Skeletal muscle cell (primary cell): ENCODE data around the gene NDUFAF8.

Experiments
- DNase-seq: peaks from one replicate; pipeline ENCODE4 v3.0.0-alpha.2; 2010; ENCODE audit warnings: low read depth
- H3K4me3 ChIP-seq: 2 replicates; pipeline ENCODE4 v1.5.1; 2011; ENCODE audit warnings: low read depth, mild to moderate bottlenecking, control low read depth, low read length, moderate library complexity

NDUFAF8 gene

GRCh38 chr17:81263371-81264181, 24.5 kb downstream of the NDUFAF8 start:
- no peak for DNase-seq
- no peak overlapping the region for H3K4me3 ChIP-seq

- no peak overlapping the region for H3K4me3 ChIP-seq
- no peak for DNase-seq
Observed at GRCh38 chr17:81264640-81265039, 25.5 kb downstream of the NDUFAF8 start.

GRCh38 chr17:81265576-81265975, 26.5 kb downstream of the NDUFAF8 start:
- H3K4me3 ChIP-seq = no peak overlapping the region
- no peak for DNase-seq

DNA sequence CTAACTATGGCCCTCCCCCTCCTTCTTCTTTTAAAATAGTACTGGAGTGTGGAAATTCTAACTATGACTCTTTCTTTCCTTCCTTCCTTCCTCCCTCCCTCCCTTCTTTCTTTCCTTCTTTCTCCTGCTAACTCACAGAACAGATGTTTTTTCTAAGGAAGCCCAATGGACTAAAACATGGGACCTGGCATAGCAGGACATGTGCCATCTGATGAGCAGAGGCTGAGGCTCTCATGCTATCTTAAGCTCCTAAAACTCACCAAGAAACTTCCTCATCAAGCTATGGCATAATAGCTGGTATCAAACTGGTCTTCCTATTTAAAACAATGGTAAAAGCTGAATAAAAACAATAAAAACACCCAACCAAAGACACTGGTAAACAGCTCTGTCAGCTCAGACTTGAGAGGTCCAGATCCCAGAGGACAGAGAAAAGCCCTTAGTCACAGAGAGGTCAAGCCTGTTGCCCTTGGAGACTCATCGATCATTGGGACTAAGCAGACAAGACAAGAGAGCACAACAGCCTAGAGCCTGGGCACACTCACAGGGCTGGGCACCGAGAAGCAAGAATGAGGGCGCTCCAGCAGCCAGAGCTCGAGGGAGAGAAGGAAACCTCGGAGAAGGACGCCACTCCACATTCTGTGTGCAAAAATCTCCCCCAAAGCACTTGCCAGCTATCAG, 28.4 kb downstream of the NDUFAF8 start:
- DNase-seq = no peak

DNA sequence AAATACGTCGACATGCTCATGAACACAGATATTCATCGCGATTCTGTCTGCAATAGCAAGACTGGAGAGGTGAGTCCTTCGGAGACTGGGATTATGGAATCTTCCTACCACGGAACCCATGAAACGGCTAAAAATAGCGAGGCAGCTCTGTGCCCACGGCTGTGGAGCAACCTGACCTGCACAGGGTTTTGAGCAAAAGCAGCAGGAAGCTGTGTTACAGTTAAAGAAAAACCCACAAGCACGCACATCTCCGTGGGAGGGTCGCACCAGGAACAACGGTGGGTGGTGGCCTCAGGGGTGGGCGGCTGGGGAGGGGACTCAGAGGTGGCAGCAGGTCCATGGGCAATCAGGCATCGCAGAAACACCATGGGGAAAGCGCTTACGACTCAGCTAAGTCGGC, 31.2 kb downstream of the NDUFAF8 start:
- no peak overlapping the region for H3K4me3 ChIP-seq
- no peak for DNase-seq

More for the DNA sequence above, 28.4 kb downstream of the NDUFAF8 start:
- no peak overlapping the region for H3K4me3 ChIP-seq

- H3K4me3 ChIP-seq = no peak overlapping the region
- DNase-seq = no peak
Observed at GRCh38 chr17:81271226-81271625, 32.1 kb downstream of the NDUFAF8 start.

DNA sequence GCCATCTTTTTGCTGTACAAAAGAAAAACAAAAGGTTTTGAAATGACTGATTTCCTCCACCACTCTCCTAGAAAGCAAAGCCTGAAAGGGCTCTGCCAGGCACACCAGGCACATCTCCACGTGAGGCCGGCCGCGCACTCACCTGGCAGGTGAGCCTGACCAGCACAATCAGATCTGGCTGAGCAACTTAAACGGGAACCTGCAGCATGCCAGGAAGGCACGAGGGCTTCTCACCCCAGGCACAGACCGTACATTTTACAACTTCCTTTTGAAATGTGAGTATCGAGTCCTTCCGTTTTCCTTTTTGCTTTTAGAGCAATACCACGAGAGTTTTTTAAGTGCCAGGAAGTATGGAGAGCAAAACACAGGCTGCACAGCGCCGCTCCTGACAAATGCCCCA, 33.5 kb downstream of the NDUFAF8 start:
- no peak overlapping the region for H3K4me3 ChIP-seq
- DNase-seq = no peak

- DNase-seq = no peak
- H3K4me3 ChIP-seq = no peak overlapping the region
Observed at GRCh38 chr17:81273698-81274470, 34.8 kb downstream of the NDUFAF8 start.

DNA sequence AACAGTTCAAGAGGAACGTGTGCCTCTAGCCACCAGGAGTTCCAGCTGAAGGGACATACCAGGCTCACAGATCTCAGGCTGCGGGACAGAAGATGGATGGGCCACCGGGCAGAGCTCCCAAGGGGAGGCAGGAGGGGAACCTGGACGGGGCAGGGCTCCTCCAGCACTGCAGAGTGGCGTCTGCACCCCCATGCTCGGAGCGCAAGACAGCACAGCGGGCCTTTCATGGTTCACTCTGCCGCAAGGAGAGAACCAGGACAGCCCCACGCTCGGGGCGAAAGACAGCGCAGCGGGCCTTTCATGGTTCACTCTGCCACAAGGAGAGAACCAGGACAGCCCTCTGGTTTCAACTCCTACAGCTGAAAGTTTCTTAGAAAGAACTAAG, 35.3 kb downstream of the NDUFAF8 start:
- H3K4me3 ChIP-seq = no peak overlapping the region
- DNase-seq = no peak

DNA sequence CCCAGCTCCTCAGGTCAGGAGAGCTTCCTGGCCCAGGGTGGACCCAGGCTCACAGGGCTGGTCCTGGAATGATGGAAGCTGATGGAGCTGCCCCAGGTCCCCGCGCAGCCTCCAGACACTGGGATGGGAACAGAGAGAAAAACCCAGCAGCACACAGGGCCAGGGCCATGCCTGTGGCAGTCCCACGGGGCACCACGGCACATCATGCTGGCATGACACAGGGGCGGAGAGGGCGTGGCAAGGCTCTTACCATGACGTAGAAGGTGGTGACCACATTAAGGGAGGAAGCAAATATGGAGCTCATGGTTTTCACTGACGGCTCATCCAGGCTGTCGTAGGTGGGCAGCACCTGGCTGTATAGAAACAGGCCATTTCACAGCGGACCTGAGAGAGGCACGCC, 37.7 kb downstream of the NDUFAF8 start:
- no peak for DNase-seq
- H3K4me3 ChIP-seq = no peak overlapping the region

- no peak overlapping the region for H3K4me3 ChIP-seq
- DNase-seq = no peak
Observed at GRCh38 chr17:81277421-81277820, 38.3 kb downstream of the NDUFAF8 start.

- H3K4me3 ChIP-seq = no peak overlapping the region
- no peak for DNase-seq
Observed at GRCh38 chr17:81277946-81278693, 39.0 kb downstream of the NDUFAF8 start.

DNA sequence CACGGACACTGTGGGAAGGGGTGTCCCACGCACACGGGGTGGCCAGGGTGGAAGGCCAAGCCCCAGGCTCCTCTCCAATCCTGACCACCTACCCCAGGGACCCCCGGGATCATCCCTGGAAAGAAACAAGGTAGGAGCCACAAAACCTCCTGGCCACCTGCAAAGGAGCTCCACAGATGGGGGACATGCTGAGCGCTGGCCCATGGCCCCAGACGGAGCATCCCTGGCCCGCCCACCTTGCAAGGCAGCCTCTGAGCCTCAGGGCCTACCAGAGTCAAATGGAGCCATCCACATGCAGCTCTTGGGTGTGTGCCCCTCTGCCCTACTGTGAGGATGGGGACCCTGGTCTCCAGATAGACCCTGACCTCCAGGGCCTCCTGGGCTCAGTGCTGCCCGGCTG, 39.7 kb downstream of the NDUFAF8 start:
- H3K4me3 ChIP-seq = no peak overlapping the region
- DNase-seq = no peak

- no peak for DNase-seq
- H3K4me3 ChIP-seq = no peak overlapping the region
Observed at GRCh38 chr17:81279278-81280275, 40.5 kb downstream of the NDUFAF8 start.

- H3K4me3 ChIP-seq = no peak overlapping the region
- no peak for DNase-seq
Observed at GRCh38 chr17:81280571-81280970, 41.5 kb downstream of the NDUFAF8 start.

GRCh38 chr17:81282141-81282540, 43.0 kb downstream of the NDUFAF8 start:
- DNase-seq = no peak
- no peak overlapping the region for H3K4me3 ChIP-seq

- no peak overlapping the region for H3K4me3 ChIP-seq
- no peak for DNase-seq
Observed at GRCh38 chr17:81282876-81283275, 43.8 kb downstream of the NDUFAF8 start.

DNA sequence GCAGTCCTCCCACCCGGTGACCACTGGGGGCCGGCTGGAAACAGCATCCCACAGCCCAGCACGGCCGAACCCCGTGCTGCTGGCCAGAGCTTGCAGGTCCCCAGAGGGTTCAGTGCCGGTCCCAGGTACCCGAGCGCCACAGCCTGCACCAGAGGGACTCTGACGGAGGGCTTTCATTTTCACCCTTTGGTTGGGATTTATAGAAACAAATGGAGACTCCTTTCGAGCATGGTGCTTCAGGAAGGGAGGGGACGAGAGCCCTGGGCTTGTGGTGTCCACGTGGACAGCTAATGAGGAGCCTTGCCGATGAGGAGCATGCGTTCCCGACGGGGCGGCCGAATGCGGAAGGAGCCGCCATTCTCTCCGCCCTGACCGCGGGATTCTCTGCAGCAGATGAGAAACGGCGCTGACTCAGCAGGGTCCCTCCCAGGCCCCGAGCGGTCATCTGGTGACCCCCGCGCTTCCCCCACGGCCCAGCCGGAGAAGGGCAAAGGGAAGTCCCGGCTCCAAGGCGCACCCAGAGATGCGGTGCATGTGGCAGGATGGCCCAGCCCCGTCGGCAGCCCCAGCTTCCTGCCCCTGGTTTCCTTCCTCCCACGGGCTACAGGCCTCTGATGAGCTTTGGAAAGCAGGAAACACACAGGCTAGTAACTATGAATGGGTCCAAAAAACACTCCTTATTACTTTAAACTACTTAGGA, 46.2 kb downstream of the NDUFAF8 start:
- DNase-seq = no peak
- H3K4me3 ChIP-seq = peak overlapping the region; percentile 18
